GM19395 (cell line): Measurements from ENCODE around the gene MYL7.
A peak's percentile ranks its signal among the peaks of the same experiment; 100 is the strongest.

Source experiments
- ATAC-seq: cut with Tn5 transposase; IDR thresholded peaks from one replicate; pipeline ENCODE4 v1.9.1; 2021; ENCODE audit warnings: mild to moderate bottlenecking, moderate library complexity; ENCODE audit not compliant: unreplicated experiment

MYL7 gene

GRCh38 chr7:44101966-44102845 lies 38.9 kb downstream of the MYL7 start:
- ATAC-seq: no peak

DNA sequence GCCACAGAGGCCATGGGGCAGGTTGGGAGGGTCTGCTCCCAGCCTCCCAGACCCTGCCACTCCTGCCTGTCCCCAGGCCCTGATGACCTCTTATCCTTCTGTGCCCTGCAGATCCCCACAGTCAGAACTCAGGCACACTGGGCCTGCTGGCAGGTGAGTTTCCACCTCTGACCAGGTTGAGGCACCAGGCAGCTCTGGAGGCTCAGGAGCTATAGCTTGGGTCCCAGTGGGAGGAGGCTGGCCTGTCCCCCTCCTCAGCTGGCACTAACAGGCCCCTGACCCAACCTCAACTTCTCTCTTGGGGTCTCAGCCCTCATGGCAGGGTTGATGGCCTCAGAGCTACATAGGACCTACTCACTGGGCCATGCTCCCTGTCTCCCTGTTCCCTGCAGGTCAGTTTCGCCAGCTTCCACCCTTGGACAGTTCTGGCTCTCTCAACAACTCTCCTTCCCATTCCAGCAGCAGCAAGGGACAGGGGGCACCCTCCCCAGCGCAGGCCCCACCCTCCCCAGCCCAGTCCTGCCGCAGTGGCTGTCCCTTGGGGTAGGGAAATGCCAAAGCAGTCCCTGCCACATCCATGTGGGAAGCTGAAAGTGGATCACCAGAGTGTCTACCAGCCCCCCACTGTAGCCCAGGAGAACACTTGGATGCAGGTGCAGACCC lies 39.7 kb downstream of the MYL7 start:
- no peak for ATAC-seq

GRCh38 chr7:44100458-44101302 lies 40.5 kb downstream of the MYL7 start:
- no peak for ATAC-seq

GRCh38 chr7:44099669-44100068 lies 41.5 kb downstream of the MYL7 start:
- no peak for ATAC-seq

DNA sequence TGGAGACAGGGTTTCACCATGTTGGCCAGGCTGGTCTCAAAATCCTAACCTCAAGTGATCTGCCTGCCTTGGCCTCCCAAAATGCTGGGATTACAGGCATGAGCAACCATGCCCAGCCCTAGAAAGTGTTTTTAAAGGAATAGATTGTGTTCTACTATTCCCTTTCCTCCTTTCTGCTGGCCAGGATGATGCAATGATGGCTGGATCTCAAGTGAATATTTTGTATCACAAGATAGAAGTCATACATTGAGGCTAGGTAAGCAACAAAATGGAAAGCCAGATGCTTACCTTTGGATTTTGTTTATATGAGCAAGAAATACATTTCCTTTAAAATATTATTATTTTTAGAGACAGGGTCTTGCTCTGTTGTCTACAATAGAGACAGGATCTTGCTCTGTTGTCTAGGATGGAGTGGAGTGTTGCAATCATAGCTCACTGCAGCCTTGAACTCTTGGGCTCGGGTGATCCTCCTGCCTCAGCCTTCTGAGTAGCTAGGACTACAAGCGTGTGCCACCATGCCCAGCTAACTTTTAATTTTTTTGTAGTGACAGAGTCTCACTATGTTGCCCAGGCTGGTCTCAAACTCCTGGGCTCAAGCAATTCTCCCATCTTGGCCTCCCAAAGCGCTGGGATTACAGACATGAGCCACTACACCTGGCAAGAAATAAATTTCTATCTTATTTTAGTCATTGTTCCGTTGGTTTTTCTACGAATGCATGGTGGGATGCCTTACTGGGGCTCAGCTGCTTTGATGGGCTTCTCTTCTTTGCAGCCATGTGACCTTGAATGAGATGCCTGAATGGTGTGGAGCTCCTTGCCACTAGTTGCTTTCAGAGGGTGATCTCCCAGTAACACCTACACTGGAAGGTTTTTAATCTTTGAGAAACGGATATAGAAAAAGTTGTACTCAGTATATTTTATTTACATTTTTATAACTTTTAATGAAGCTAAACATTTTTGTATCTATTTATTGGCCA lies 42.8 kb downstream of the MYL7 start:
- ATAC-seq: no peak

DNA sequence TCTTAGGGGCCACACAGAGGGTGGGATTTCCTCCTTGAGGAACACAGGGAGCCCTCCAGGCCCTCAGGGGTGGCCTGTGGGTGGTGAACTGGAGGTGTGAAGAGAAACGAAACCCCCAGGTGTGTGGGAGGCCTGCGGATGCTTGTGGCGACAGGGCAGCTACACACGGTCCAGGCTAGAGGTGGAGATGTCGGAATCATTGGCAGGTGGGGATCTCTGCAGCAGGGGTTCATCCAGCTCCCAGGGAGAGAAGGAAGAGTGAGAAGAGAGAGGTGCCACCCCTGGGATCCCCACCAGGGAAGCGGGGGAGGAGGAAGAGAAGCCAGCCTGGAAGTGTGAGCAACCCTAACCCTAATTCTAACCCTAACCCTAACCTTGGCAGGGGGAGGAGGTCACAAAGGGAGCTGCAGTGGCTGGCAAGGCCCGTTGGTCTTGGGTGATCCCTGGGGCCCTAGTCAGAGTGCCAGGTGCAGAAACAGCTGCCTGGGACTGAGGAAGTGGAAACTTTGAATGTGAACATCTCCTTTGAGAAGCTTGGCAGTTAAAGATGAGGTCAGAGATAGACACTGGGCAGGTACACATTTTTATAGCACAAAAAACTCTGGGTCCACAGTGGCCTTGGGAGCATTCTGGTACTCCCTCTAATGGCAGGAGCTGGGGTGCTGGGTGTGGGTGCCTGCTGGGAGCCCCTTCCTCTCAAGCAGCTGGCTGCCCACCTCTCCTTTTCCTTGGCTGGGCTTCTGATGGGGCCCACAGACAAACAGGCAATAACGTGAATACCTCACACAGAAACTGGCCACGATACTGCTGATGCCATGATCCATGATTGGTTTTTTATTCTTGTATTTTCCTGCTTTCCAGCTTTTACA lies 43.8 kb downstream of the MYL7 start:
- peak; percentile 65 for ATAC-seq

DNA sequence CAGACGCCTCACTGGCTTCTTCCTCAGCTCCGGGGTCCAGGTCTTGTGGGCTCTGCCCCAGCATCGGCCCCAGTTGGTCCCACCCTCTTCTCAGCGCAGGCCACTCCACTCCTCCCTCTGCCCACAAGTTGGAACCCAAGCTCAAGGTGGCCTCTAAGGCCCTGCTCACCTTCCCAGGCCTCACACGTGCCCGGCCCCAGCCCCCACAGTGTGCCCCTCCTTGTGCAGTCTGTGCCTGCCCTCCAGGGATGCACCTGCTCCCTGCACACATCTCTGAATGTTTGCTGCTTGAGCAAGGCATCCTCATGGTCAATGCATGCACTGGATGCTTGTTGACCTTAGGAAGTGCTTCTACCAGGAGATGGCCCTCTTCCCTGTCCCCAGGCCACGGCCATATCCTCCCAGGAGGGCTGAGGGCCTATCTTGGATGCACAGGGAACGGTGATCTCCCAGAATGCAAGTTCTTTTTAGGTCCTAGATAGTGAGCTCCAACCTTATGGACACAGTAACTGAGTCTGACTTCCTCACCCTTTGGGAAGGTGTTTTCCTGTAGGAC lies 44.7 kb downstream of the MYL7 start:
- no peak for ATAC-seq

- ATAC-seq: no peak
These were observed 45.4 kb downstream of the MYL7 start for GRCh38 chr7:44095781-44096180.

DNA sequence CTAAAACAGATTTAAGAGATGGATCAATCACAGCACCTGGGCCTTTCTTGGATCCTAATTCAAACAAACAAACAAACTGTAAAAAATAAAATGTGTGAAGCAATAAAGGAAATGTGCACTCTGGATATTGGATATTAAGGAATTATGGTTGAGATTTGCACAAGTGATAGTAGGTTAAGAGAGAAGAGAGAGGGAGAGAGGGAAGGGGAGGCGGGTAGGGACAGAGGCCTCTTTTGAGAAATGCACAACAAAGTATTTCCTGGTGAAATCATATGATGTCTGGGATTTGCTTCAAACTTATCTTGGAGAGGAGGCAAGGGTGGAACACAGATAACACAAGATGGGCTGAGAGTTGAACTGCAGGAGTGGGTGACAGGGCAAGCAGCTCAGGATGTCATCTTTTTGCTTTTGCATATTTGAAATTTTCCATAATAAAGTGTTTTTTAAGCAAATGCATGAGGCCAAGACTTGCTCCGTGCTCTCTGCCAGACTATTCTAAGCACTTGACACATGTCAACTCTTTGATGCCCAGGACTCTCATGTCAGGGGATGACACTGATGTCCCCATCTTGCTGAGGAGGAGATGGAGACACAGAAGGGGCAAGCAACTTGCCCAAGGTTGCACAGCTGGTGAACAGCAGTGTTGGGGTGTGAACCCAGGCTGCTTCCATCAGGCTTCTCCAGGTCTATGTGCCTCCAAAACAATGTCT lies 46.1 kb downstream of the MYL7 start:
- no peak for ATAC-seq

GRCh38 chr7:44094365-44094764 lies 46.8 kb downstream of the MYL7 start:
- ATAC-seq: no peak

DNA sequence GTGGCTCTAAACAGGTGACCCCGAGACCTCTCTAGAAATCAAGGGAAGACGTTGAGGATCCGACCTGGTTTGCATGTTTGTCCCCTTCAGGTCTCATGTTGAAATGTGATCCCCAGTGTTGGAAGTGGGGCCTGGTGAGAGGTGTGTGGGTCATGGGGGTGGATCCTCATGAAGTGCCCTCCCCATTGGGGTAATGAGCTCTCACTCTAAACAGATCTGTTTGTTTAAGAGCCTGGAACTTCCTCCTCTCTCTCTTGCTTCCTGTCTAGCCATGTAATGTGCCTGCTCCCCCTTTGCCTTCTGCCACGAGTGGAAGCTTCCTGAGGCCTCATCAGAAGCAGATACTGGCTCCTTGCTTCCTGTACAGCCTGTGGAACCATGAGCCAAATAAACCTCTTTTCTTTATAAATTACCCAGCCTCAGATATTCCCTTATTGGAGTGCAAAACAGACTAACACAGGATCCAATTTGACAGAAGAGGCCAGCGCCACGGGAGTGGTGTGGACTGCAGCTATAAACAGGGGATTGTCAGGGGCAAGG lies 48.0 kb downstream of the MYL7 start:
- ATAC-seq: no peak
